Activated CD4-positive, alpha-beta T cell treated with anti-CD3 and anti-CD28 coated beads, Interleukin-2, amount 10 ng/mL, durations not matched to agents 24 days and 14 days (primary cell): ENCODE data around the gene UFC1. TPM values are rescaled to one million over a fixed set of nuclear protein-coding genes. Genes with fewer than 3 reads are reported as not detected.
"Not testable (repeated sequence)": the region's sequence is repeated elsewhere in the genome, so short reads cannot be mapped to it uniquely, and the experiment has no call there.

ENCODE experiments used
- DNase-seq: peaks from one replicate; pipeline ENCODE4 v3.0.0; 2022
- H3K27ac Mint-ChIP-seq: one replicate; pipeline ENCODE4 v1.8.0; 2022; ENCODE audit warnings: mild to moderate bottlenecking, mixed read lengths
- H3K27me3 Mint-ChIP-seq: one replicate; pipeline ENCODE4 v1.8.0; 2022; ENCODE audit warnings: mixed read lengths
- H3K36me3 Mint-ChIP-seq: one replicate; pipeline ENCODE4 v1.8.0; 2022; ENCODE audit warnings: low read depth, mild to moderate bottlenecking, mixed read lengths
- H3K4me1 Mint-ChIP-seq: one replicate; pipeline ENCODE4 v1.8.0; 2021; ENCODE audit warnings: mixed read lengths
- H3K4me3 Mint-ChIP-seq: one replicate; pipeline ENCODE4 v1.8.0; 2022; ENCODE audit warnings: mild to moderate bottlenecking, moderate library complexity, mixed read lengths
- H3K9me3 Mint-ChIP-seq: one replicate; pipeline ENCODE4 v1.8.0; 2021; ENCODE audit warnings: mixed read lengths
- intact Hi-C: fragments of 100-400 bp; cut with micrococcal nuclease; formaldehyde crosslinking; loops from one replicate; pipeline ENCODE4 v1.15.1; 2023
- total RNA-seq: library from RNA; stranded (reverse); gene quantifications from 2 replicates; pipeline ENCODE4 v1.2.3, GENCODE V29; 2022

Gene UFC1
- total RNA-seq = 84.2 and 86.6 TPM in 2 replicates

DNA sequence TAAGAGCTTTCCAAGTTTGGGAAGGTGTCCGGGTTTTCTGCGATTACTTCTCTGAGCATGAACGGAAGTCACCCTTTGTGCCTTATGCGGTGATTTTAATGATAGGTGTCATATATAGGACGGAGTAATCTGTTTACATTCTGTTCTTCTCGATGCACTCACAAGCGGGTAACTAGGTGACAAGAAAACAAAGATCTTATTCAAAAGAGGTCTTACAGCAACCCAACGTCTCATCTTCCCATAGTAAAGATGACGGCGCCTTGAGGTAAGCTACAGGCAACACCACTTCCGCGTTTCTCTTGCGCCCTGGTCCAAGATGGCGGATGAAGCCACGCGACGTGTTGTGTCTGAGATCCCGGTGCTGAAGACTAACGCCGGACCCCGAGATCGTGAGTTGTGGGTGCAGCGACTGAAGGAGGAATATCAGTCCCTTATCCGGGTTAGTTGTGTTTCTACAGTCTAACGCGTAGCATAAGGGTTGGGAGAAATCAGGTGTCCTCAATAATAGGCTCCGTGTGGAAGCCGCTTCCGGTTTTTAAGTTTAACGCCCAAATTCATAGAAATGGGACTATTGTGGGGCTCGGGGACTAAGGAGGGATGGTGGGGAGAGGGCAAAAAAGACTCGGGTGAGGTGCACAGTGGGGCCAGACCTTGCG, at the start of gene UFC1:
TSS of gene UFC1 (plus strand) at position 297 of the 656 bp plus-strand sequence. CDS start at position 317, 20 bp downstream.
- Mint-ChIP-seq H3K4me3 (peak within 1 kb of the TSS; percentile 97), H3K9me3 (no peaks in the 10 kb centered on the region), H3K4me1 (peaks cover 22% of the 10 kb centered on the region), H3K36me3 (peaks cover 19% of the 10 kb centered on the region), H3K27ac (peak within 1 kb of the TSS; percentile 100), H3K27me3 (no peaks in the 10 kb centered on the region)
- intact Hi-C loops = loop anchor here (1.0 to 5.0 kb wide), 4 partner anchors 12 to 86 kb away; partner anchors contain the start of genes DEDD, NIT1, PFDN2 and PPOX
- peak; percentile 95 for DNase-seq

DNA sequence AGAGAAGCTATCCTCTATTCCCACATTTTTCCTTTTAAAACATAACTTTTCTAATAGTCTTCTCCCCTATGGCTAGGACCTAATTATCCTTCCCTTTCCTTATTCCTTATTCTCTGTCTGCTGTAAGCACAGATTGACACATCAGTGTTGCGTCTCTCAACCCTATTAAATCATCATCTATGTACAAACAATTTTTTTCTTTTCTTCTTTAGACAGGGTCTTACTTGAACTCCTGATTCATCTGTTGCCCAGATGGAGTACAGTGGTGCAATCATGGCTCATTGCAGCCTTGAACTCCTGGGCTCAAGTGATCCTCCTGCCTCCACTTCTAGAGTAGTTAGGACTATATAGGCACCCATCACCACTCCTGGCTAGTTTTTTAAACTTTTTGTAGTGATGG, 47.3 kb upstream of the UFC1 start:
- Mint-ChIP-seq H3K4me1 (peaks cover 6% of the 10 kb centered on the region), H3K27ac (no peak overlapping the region), H3K27me3 (no peaks in the 10 kb centered on the region), H3K9me3 (no peaks in the 10 kb centered on the region), H3K4me3 (no peak overlapping the region), H3K36me3 (peaks cover 40% of the 10 kb centered on the region)
- intact Hi-C loops = no loop called here
- DNase-seq = no peak

GRCh38 chr1:161111117-161111516, 42.7 kb upstream of the UFC1 start:
- Mint-ChIP-seq H3K4me3 (no peak overlapping the region), H3K27me3 (no peaks in the 10 kb centered on the region), H3K9me3 (no peaks in the 10 kb centered on the region), H3K36me3 (peaks cover 45% of the 10 kb centered on the region), H3K4me1 (peaks cover 42% of the 10 kb centered on the region), H3K27ac (no peak overlapping the region)
- intact Hi-C loops = no loop called here
- DNase-seq = no peak

DNA sequence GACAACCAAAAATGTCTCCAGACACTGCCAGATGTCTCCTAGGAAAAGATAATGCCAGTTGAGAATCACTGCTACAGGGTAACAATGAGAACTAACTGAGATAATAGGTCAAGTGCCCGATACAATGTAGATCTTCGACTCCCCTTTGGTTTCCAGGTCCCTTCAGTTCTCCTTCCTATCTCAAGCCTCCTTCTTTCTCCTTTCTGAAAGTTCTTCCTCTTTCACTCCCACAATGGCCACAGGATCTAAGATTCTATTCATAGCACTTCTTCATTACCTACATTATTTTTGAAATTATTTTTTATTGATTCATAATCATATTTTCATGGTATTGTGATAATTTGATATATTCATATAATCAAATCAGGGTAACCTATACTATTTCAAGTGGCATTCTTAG, 42.3 kb upstream of the UFC1 start:
- Mint-ChIP-seq H3K27ac (no peak overlapping the region), H3K4me1 (peaks cover 43% of the 10 kb centered on the region), H3K4me3 (no peak overlapping the region), H3K36me3 (peaks cover 46% of the 10 kb centered on the region), H3K9me3 (no peaks in the 10 kb centered on the region), H3K27me3 (no peaks in the 10 kb centered on the region)
- DNase-seq = no peak
- intact Hi-C loops = no loop called here

GRCh38 chr1:161113915-161114314, 39.9 kb upstream of the UFC1 start:
- peaks cover 45% of the 10 kb centered on the region for H3K36me3 Mint-ChIP-seq
- H3K4me3 Mint-ChIP-seq = no peak overlapping the region
- no peaks in the 10 kb centered on the region for H3K27me3 Mint-ChIP-seq
- no peak overlapping the region for H3K27ac Mint-ChIP-seq
- intact Hi-C loops = loop anchor here (2.0 kb wide), 1 partner anchor 15 kb away; the partner anchor contains the start of gene KLHDC9
- no peak for DNase-seq
- H3K9me3 Mint-ChIP-seq = no peaks in the 10 kb centered on the region
- peaks cover 51% of the 10 kb centered on the region for H3K4me1 Mint-ChIP-seq

GRCh38 chr1:161114556-161114955, 39.2 kb upstream of the UFC1 start:
- peaks cover 57% of the 10 kb centered on the region for H3K4me1 Mint-ChIP-seq
- H3K27ac Mint-ChIP-seq = peak overlapping the region; percentile 52
- H3K36me3 Mint-ChIP-seq = peaks cover 43% of the 10 kb centered on the region
- intact Hi-C loops = loop anchor here (2.0 kb wide), 1 partner anchor 16 kb away; the partner anchor contains the start of gene KLHDC9
- H3K9me3 Mint-ChIP-seq = no peaks in the 10 kb centered on the region
- DNase-seq = no peak
- peak overlapping the region; percentile 3 for H3K4me3 Mint-ChIP-seq
- no peaks in the 10 kb centered on the region for H3K27me3 Mint-ChIP-seq

- H3K36me3 Mint-ChIP-seq = peaks cover 46% of the 10 kb centered on the region
Measured at GRCh38 chr1:161115132-161115711, 38.6 kb upstream of the UFC1 start.

GRCh38 chr1:161115961-161116360, 37.8 kb upstream of the UFC1 start:
- H3K27me3 Mint-ChIP-seq, H3K9me3 Mint-ChIP-seq, DNase-seq: not testable (repeated sequence)
- Mint-ChIP-seq H3K4me3 (peak overlapping the region; percentile 98), H3K36me3 (peaks cover 50% of the 10 kb centered on the region), H3K27ac (peak overlapping the region; percentile 92), H3K4me1 (peaks cover 65% of the 10 kb centered on the region)
- intact Hi-C loops = loop anchor here (2.0 to 5.0 kb wide), 2 partner anchors 17 to 36 kb away; partner anchors contain the start of genes KLHDC9 and UFC1

More at GRCh38 chr1:161115132-161115711, 38.6 kb upstream of the UFC1 start:
- intact Hi-C loops = loop anchor here (2.0 to 5.0 kb wide), 2 partner anchors 16 to 37 kb away; partner anchors contain the start of genes KLHDC9 and UFC1
- Mint-ChIP-seq H3K9me3 (no peaks in the 10 kb centered on the region), H3K4me1 (peaks cover 63% of the 10 kb centered on the region), H3K27ac (peak overlapping the region; percentile 92), H3K27me3 (no peaks in the 10 kb centered on the region), H3K4me3 (peak overlapping the region; percentile 98)
- DNase-seq = peak; percentile 73

- peak within 1 kb of the TSS; percentile 92 for H3K27ac Mint-ChIP-seq
- H3K27me3 Mint-ChIP-seq = no peaks in the 10 kb centered on the region
- H3K36me3 Mint-ChIP-seq = peaks cover 63% of the 10 kb centered on the region
- no peaks in the 10 kb centered on the region for H3K9me3 Mint-ChIP-seq
- H3K4me3 Mint-ChIP-seq = peak within 1 kb of the TSS; percentile 98
- H3K4me1 Mint-ChIP-seq = peaks cover 61% of the 10 kb centered on the region
- DNase-seq = peak; percentile 97
- intact Hi-C loops = loop anchor here (1.0 to 5.0 kb wide), 3 partner anchors 34 to 72 kb away; partner anchors contain the start of gene UFC1
Measured at GRCh38 chr1:161117759-161118581, 35.8 kb upstream of the UFC1 start, which contains the start of the genes NIT1 and PFDN2. Gene NIT1 (plus strand): TSS chr1:161118105. CDS start chr1:161118177, 72 bp downstream. Gene PFDN2 (minus strand): TSS chr1:161118037. CDS start chr1:161118026, 11 bp downstream.

GRCh38 chr1:161119092-161119903, 34.5 kb upstream of the UFC1 start:
- H3K36me3 Mint-ChIP-seq = peaks cover 66% of the 10 kb centered on the region
- peak overlapping the region; percentile 92 for H3K27ac Mint-ChIP-seq
- peak overlapping the region; percentile 98 for H3K4me3 Mint-ChIP-seq
- no peaks in the 10 kb centered on the region for H3K27me3 Mint-ChIP-seq
- DNase-seq = peak; percentile 86
- no peaks in the 10 kb centered on the region for H3K9me3 Mint-ChIP-seq
- intact Hi-C loops = loop anchor here (1.0 to 5.0 kb wide), 2 partner anchors 13 to 33 kb away; partner anchors contain the start of genes DEDD and UFC1
- H3K4me1 Mint-ChIP-seq = peaks cover 49% of the 10 kb centered on the region

DNA sequence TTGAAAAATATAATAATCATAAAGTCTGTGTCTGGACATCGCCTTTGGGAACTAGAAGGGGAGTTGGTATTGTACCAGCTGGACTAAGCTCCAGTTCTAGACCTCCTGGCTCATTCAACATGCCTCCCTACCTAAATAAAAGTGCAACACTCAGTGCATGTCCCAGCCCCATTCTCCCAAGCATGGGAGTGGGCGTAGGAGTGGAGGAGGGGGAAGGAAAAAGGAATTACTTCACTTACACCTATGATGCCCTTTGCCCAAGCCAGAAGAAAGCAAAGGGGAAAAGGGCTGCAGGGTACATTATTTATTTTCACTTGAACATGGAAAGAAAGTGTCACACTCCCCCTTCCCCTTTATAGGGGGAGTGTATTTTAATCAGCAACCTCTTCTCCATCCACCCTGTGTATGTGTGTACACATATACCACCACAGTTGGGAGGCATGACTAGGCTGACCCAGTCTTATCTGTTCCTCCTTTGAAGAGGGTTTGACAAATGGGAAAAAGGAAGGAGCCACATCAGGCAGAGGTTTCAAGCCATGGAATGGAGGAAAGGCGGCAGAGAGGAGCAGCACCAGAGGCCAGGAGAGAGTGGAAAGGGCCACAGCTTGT, 32.6 kb upstream of the UFC1 start:
- DNase-seq = no peak
- H3K4me3 Mint-ChIP-seq = no peak overlapping the region
- intact Hi-C loops = no loop called here
- H3K36me3 Mint-ChIP-seq = peaks cover 64% of the 10 kb centered on the region
- H3K27me3 Mint-ChIP-seq = no peaks in the 10 kb centered on the region
- peak overlapping the region; percentile 62 for H3K27ac Mint-ChIP-seq
- H3K9me3 Mint-ChIP-seq = no peaks in the 10 kb centered on the region
- H3K4me1 Mint-ChIP-seq = peaks cover 41% of the 10 kb centered on the region

- Mint-ChIP-seq H3K27ac (peak overlapping the region; percentile 42), H3K9me3 (no peaks in the 10 kb centered on the region)
Measured at GRCh38 chr1:161121834-161122233, 31.9 kb upstream of the UFC1 start.

More at GRCh38 chr1:161121834-161122233, 31.9 kb upstream of the UFC1 start:
- H3K27me3 Mint-ChIP-seq = no peaks in the 10 kb centered on the region
- peaks cover 64% of the 10 kb centered on the region for H3K36me3 Mint-ChIP-seq
- no peak for DNase-seq
- H3K4me1 Mint-ChIP-seq = peaks cover 41% of the 10 kb centered on the region
- no peak overlapping the region for H3K4me3 Mint-ChIP-seq
- intact Hi-C loops = no loop called here
